AG09319 (cell line): ENCODE data around the gene DIRAS1.
"Not testable (repeated sequence)": the region's sequence is repeated elsewhere in the genome, so short reads cannot be mapped to it uniquely, and the experiment has no call there.

Experiments
- DNase-seq: peaks from one replicate; pipeline ENCODE4 v3.0.0-alpha.2; 2010; ENCODE audit warnings: low read depth; ENCODE audit errors: extremely low read depth
- CTCF ChIP-seq: IDR thresholded peaks from 2 replicates; pipeline ENCODE4 v1.5.1; 2011; ENCODE audit warnings: low read depth, mild to moderate bottlenecking, inconsistent platforms, low read length, moderate library complexity

The DIRAS1 gene

DNA sequence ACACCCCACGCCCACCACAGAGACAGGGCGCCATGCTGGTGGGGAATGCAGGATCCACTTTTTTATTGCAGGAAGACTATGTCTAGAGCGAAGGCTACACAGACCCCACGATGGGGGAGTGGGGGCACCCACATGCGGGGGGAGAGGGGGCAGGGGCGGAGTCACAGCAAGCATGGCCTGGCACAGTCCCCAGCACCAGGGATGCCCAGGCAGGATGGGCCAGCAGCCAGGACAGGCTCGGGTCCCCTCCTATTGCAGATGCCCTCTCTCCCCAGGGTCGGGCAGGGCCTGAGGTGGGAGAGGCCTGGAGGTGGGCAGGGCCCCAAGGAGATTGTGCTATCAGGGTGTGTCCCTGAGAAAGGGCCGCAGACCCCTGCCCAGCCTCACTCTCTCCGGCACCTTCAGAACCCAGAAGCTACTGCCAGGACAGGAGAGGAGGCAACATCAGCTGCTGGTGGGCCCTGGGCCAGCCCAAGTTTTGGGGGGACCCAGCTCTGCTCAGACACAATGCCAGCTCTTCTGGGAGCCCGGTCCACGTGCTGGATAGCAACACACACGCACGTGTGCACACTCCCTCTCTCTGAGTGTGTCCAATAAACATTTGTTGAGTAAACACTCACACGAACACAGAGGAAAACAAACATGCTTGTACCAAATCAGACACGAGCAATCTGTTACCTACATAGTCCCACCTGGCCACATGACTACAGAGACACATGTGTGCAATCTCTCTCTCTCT lies 6.5 kb downstream of the DIRAS1 start:
- no peak for DNase-seq
- TF ChIP-seq CTCF: no peak

- not testable (repeated sequence) for DNase-seq
These were observed 7.1 kb downstream of the DIRAS1 start for GRCh38 chr19:2714102-2714501.

DNA sequence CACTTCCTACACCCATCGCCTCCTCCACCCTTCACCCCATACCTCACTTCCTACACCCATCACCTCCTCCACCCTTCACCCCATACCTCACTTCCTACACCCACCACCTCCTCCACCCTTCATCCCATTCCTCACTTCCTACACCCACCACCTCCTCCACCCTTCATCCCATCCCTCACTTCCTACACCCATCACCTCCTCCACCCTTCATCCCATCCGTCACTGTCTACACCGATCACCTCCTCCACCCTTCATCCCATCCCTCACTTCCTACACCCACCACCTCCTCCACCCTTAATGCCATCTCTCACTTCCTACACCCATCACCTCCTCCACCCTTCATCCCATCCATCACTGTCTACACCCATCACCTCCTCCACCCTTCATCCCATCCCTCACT lies 8.0 kb downstream of the DIRAS1 start:
- not testable (repeated sequence) for DNase-seq

GRCh38 chr19:2711875-2712205 lies 9.3 kb downstream of the DIRAS1 start:
- no peak for DNase-seq
- TF ChIP-seq CTCF: no peak

DNA sequence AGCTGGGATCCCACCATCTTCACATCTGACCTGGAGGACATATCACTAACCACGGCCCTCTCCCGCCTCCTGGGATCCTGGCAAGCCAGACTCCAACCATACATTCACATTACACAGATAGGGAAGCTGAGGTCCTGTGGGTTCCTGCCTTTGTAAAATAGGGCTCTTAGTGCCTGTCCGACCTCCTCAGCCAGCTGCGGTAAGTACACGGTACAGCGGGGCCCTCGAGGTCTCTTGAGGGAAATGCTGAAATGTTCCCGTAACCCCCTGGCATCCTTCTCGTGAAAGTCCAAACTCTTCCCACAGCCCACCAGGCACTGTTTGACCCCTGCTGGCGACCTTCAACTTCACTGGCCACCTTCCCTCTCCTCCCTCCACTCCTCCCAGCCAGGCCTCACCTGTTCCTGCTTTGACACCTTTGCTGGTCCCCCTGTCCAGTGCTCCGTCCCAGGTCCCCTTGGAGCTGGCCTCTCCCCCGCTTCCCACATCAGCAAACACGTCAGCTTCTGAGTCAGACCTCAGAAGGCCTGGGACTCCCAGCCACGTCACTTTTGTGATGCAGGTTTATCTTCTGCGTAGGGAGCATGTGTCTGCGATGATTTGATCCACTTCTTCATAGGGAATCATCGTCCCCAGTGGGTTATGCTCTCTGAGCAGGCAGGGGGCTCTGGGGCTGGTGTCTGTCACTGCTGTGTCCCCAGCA lies 9.8 kb downstream of the DIRAS1 start:
- DNase-seq: no peak
- TF ChIP-seq CTCF: no peak

GRCh38 chr19:2706251-2706650 lies 14.9 kb downstream of the DIRAS1 start:
- DNase-seq: no peak
- TF ChIP-seq CTCF: no peak

DNA sequence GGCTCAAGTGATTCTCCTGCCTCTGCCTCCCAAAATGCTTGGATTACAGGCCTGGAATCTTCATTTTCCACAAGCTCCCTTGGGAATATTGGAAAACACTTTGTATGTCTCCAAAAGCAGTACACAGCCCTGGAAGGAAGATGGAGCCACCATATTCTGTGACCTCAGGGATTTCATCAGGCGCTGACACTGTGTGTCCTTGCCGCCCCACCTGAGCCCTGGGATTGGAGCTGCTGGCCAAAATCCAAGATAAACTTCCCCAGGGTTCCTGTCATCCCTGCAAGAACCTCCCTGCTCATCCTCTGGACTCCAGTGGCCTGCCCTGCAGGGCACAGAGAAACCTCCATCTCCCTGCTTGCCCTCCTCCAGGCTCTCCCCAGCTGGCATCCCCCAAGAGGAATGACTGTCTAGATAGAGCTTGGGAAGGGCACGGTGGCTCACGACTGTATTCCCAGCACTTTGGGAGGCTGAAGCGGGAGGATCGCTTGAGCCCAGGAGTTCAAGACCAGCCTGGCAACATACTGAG lies 17.4 kb downstream of the DIRAS1 start:
- TF ChIP-seq CTCF: no peak
- no peak for DNase-seq

DNA sequence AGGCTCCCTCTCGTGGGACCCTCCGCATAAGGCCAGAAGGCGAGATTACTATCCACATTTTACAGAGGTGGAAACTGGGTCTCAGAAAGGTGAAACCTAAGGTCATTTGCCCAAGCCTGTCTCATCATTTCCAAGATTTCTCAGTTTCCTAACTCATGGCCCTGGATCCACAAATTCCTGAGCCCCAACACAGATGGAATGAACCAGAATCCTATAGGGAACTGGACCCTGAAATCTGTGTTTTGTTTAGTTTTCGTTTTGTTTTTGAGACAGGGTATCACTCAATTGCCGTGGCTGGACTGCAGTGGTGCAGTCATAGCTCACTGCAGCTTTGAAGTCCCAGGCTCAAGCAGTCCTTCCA lies 18.1 kb downstream of the DIRAS1 start:
- no peak for TF ChIP-seq CTCF
- no peak for DNase-seq
